Stimulated activated effector memory CD8-positive, alpha-beta T cell treated with anti-CD3 and anti-CD28 coated beads, Interleukin-12 subunit alpha, Interleukin-12 subunit beta, amount 100 ng/mL, for 72 hours (primary cell): Measurements from ENCODE around the gene STK16.

Experiments
- ATAC-seq: fragments of 150-1000 bp; cut with Tn5 transposase; 2 replicates; pipeline ENCODE4 v1.10.0; 2021
- DNase-seq, 2 donors: peaks; one replicate each; pipeline ENCODE4 v3.0.0; 2021 to 2022; ENCODE audit warnings: low spot score in 2 of 2
- H3K27ac Mint-ChIP-seq: one replicate; pipeline ENCODE4 v1.8.0; 2022; ENCODE audit warnings: mild to moderate bottlenecking, mixed read lengths
- H3K36me3 Mint-ChIP-seq: one replicate; pipeline ENCODE4 v1.8.0; 2022; ENCODE audit warnings: mild to moderate bottlenecking, mixed read lengths
- H3K4me1 Mint-ChIP-seq: one replicate; pipeline ENCODE4 v1.8.0; 2022; ENCODE audit warnings: mixed read lengths
- H3K4me3 Mint-ChIP-seq: one replicate; pipeline ENCODE4 v1.8.0; 2022; ENCODE audit warnings: mild to moderate bottlenecking, mixed read lengths
- H3K9me3 Mint-ChIP-seq: one replicate; pipeline ENCODE4 v1.8.0; 2022; ENCODE audit warnings: mixed read lengths

STK16 gene

DNA sequence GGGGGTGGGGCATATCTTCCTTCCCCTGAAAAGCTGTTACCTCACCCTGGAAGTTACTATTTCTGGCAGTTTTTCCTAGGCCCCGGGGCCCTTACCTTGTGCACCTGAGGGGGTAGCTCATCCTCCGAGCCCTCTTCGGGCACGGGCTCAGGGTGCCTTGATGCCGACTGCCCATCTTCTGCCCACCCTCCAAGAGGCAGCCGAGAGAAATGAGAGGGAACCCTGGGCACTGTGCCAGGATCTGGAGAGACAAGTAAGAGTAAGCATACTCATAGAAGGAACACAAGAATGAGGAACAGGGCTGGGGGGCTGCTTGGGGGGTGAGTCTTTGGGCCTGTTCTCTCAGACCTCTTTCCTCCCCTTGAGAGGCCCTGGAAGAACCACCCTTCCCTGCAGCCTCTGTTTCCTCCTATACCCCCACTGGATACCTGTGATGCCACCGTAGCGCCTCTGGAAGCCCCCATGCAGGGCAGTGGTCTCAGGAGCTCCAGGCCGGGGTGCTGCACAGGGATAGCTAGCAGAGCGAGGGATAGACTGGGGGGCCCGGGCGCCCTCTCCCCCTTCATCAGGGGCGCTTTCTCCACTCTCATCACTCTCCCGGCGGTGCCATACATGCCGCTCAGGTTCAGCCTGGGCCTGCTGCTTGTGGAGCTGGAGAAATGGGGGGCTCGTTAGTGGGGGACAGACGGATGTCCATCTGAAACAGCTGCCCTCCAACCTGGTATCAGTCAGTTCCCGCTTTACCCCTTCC is 24.5 kb upstream of the STK16 start:
- Mint-ChIP-seq H3K27ac (no peak overlapping the region), H3K4me1 (peaks cover 45% of the 10 kb centered on the region), H3K4me3 (no peak overlapping the region), H3K36me3 (peaks cover 76% of the 10 kb centered on the region), H3K9me3 (no peaks in the 10 kb centered on the region)
- DNase-seq = no peak
- ATAC-seq = no peak

DNA sequence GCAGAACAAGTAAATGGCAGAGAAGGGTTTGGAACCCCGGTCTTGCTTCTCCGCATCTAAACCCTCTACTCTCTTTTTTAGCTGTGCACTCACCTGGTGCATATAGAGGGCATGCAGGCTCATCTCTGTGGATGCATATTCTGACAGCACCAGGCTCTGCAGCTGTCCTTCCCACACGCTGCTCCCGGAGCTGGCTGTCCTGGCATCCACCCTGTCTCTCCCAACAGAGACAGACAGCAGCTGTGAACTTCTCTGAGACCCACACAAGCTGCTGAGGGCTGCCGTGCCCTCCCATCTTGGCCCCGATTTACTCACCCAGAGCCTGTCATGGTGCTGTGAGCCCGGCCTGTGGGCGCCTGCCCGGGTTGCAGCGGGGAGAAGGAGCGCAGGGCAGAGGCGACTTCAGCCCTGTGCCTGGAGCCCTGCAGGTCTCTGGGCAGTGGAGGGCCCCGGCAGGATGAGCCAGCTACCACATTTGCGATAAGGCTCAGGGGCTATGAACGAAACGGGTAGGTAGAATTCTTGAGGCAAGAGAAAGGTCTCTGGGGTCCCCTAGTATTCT is 23.2 kb upstream of the STK16 start:
- H3K9me3 Mint-ChIP-seq = no peaks in the 10 kb centered on the region
- no peak overlapping the region for H3K27ac Mint-ChIP-seq

DNA sequence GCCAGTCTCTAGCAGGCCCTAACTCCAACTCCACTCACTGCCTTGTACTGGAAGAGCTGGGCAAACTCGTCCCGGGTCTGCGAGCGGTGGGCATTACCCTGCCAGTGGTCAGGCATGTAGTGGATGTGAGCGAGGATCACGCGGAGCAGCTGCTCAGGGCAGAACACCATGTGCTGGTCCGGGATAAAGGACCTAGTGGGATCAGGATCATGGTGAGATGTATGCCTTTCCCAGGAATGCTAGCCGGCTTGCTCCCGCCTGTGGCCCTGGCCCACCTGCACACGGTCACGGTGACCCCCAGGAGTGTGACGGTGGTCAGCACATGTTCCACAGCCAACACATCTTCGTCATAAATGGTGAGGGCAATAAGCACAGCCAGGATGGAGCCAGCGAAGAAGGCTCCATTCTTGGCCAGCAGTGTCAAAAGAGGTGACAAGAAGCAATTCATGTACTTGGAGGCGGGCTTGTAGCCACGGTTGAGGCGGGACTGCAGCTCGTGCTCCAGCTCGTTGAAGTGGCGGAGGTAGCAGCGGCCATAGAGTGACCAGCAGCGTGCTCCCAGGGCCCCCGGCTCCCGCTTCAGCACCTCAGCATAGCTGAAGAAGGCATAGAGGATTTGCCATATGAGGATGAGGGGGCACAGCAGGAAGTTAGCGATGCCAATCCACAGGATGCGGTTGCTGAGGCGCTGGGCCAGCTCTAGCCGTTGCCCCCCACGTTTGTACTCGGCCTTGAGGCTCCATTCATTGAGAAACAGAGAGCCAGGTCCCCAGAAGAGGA is 21.3 kb upstream of the STK16 start:
- no peak for DNase-seq
- no peak for ATAC-seq
- Mint-ChIP-seq H3K9me3 (no peaks in the 10 kb centered on the region), H3K27ac (no peak overlapping the region), H3K4me1 (peaks cover 46% of the 10 kb centered on the region), H3K36me3 (peaks cover 77% of the 10 kb centered on the region), H3K4me3 (no peak overlapping the region)

More for the DNA sequence above, 23.2 kb upstream of the STK16 start:
- DNase-seq (no peak), ATAC-seq (no peak)
- Mint-ChIP-seq H3K36me3 (peaks cover 78% of the 10 kb centered on the region), H3K4me1 (peaks cover 39% of the 10 kb centered on the region), H3K4me3 (no peak overlapping the region)

DNA sequence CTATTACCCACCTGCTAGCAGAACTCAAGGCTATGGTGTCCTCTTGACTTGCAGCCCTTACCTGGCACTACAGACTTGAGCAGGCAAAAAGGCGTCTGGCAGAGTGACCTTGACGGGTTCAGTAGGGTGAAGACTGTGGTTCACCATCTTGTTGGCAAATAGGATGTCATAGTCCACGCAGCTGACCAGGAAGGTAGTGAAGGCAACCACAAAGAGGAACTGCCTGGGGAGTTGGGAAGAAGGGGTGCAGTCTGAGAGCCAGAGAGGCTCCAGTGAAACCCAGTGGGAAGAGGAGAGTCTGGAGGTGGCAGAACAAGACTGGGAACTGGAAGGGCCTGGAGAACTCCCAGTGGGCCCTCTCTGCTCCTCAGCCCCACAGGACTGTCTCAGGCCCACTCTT is 19.9 kb upstream of the STK16 start:
- peak overlapping the region; percentile 75 for H3K27ac Mint-ChIP-seq
- H3K4me1 Mint-ChIP-seq = peaks cover 45% of the 10 kb centered on the region
- ATAC-seq = no peak

DNA sequence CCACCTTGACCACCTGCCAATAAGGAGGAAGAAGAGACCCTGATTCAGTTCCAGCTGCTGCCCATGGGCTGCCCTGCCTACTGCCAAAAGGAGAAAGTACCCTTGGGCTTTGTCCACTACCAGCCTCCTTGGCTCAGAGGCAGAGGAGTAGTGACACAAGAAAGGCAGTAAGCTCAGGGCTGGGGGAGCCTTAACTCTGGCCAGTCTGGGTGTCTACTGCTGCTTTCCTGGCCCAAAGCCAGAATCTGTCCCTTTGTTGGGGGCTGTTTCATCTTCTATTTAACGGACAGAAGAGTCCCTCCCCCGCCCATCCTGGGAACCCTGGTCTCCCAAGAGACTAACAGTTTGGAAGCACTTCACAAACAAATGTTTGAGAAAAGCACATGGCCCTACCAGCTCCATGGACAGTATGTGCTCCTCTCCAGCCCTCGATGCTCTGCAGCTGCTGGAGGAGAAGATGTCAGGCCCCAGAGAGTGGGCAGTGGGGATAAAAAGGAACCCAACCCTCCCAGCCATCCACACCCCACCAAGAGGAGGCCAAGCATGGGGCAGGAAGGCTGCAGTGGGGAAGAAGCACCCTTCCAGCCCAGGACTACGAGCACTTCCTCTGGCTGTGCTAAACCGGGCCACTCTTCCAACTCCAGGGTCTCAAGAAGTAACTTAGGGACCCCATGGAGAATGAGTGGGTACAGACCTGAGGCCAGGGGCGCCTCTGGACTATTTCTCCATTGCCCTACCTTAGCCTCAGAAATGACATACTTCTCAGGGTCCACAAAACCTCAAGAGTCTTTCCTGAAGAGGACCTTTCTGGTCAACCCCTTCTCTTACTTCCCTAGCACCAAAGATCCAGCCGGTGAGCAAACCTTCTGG is 17.0 kb upstream of the STK16 start:
- Mint-ChIP-seq H3K36me3 (peaks cover 86% of the 10 kb centered on the region), H3K27ac (peak overlapping the region; percentile 98), H3K4me3 (peak overlapping the region; percentile 98), H3K9me3 (no peaks in the 10 kb centered on the region), H3K4me1 (peaks cover 51% of the 10 kb centered on the region)
- ATAC-seq (no peak), DNase-seq (no peak)

More for the DNA sequence above, 19.9 kb upstream of the STK16 start:
- no peaks in the 10 kb centered on the region for H3K9me3 Mint-ChIP-seq
- H3K36me3 Mint-ChIP-seq = peaks cover 79% of the 10 kb centered on the region
- DNase-seq = no peak
- H3K4me3 Mint-ChIP-seq = no peak overlapping the region

DNA sequence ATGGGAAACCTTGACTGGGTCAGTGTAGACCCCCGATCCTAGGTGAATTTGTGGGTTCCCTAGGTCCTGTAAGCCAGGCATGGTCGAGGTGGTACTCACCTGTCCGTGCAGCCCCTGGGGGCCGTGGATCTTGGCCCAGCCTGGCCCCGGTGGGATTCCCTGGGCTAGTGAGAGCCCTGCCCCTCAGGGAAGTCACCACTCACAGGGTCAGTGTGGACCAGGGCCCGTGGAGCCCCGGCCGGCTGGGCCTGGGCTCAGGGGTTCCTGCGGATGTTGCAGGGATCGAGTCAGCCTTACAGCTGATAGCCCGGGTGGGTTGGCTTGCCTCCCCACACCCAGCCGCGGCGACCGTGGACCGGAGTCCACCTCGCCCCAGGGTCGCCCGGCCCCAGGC is 16.4 kb upstream of the STK16 start:
- H3K36me3 Mint-ChIP-seq = peaks cover 86% of the 10 kb centered on the region
- H3K27ac Mint-ChIP-seq = peak overlapping the region; percentile 98
- H3K4me1 Mint-ChIP-seq = peaks cover 55% of the 10 kb centered on the region
- DNase-seq (no peak), ATAC-seq (peak; percentile 42)
- no peaks in the 10 kb centered on the region for H3K9me3 Mint-ChIP-seq
- peak overlapping the region; percentile 98 for H3K4me3 Mint-ChIP-seq

DNA sequence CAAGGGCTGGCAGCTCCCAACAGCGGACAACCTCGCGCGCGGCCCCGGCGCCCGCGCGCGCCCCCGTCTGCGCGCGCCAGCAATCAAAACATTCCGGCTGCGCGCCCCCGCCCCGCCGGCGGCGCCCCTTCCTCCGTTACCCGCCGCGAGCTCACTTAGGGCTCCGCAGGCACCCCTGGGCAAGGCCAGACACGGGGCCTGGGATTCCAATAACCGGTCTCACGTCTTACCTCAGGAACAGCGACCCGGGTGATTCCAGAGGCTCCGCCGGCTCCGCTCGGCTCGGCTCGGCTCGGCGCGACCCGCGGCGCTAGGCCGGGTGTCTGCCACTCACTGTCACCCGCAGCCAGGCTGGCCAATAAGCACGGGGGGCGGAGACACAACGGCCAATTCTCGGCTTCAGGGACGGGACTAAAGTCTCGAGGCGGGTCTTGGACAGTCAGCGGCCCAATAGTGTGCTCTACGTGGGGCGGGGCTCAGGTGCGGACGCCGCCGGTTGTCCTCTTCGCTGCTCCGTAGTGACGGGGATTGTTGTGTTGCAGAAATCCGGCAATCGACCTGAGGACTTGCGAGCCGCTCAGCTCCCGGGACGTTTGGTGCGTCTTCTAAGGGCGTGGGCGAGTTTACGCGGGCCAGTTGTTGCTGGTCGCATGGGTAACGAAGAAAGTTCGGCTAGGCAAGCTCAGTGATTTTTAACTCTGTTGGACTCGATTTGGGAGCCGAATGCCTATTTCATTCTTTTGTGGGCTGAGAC is 15.8 kb upstream of the STK16 start, which contains the start of the genes ANKZF1 and ATG9A:
TSS of gene ANKZF1 (plus strand) at position 502 of the 754 bp plus-strand sequence. CDS start 452 bp downstream, outside the sequence.
TSS of gene ATG9A (minus strand) at position 332 of the 754 bp plus-strand sequence. CDS start 1,612 bp downstream, outside the sequence.
- H3K4me3 Mint-ChIP-seq = peak within 1 kb of the TSS; percentile 98
- peaks cover 56% of the 10 kb centered on the region for H3K4me1 Mint-ChIP-seq
- ATAC-seq (peak; percentile 97), DNase-seq (peak; percentile 91 to 97)
- peak within 1 kb of the TSS; percentile 98 for H3K27ac Mint-ChIP-seq
- no peaks in the 10 kb centered on the region for H3K9me3 Mint-ChIP-seq
- peaks cover 86% of the 10 kb centered on the region for H3K36me3 Mint-ChIP-seq

DNA sequence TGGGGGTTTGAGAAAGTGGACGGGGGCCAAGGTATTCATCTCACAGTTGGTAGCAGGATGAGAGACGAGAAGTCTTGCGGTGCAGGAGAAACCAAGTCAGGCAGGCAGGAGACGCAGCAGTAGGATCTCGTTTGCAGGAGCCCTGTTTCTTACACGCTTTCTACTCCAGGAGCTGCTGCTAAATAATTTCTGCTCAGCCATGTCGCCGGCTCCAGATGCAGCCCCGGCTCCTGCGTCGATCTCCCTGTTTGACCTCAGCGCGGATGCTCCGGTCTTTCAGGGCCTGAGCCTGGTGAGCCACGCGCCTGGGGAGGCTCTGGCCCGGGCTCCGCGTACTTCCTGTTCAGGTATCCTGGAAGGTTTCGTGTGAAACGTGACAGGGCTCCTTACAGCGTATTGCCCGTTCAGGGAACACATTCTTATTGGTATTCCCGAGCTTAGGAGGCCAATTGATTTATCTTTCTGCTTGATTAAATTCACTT is 15.2 kb upstream of the STK16 start:
- ATAC-seq = peak; percentile 35
- Mint-ChIP-seq H3K9me3 (no peaks in the 10 kb centered on the region), H3K4me3 (peak overlapping the region; percentile 98), H3K4me1 (peaks cover 58% of the 10 kb centered on the region), H3K36me3 (peaks cover 86% of the 10 kb centered on the region), H3K27ac (peak overlapping the region; percentile 98)
- peak in 1 of 2 donors; percentile 80 for DNase-seq

DNA sequence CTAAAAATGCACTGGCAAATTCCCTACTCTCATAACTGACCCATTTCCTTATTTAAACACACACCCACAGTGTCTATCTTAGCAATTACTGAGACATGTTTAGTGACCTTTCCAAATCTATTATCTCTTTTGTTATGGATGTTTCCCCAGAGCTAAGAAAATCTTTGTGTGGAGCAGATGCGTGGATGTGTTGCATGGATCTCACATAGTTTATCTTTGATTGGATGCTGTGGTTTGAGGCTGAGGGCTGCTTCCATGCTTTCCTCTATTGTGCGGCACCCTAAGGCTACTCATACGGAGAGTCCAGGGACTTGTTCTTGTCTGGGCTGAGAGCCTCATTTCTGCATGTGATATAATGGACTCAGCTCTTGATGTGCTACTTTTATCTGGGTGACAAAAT is 10.9 kb upstream of the STK16 start:
- no peaks in the 10 kb centered on the region for H3K9me3 Mint-ChIP-seq
- H3K27ac Mint-ChIP-seq = no peak overlapping the region
- peaks cover 94% of the 10 kb centered on the region for H3K36me3 Mint-ChIP-seq
- no peak for ATAC-seq
- peaks cover 46% of the 10 kb centered on the region for H3K4me1 Mint-ChIP-seq
- no peak overlapping the region for H3K4me3 Mint-ChIP-seq
- DNase-seq = no peak

DNA sequence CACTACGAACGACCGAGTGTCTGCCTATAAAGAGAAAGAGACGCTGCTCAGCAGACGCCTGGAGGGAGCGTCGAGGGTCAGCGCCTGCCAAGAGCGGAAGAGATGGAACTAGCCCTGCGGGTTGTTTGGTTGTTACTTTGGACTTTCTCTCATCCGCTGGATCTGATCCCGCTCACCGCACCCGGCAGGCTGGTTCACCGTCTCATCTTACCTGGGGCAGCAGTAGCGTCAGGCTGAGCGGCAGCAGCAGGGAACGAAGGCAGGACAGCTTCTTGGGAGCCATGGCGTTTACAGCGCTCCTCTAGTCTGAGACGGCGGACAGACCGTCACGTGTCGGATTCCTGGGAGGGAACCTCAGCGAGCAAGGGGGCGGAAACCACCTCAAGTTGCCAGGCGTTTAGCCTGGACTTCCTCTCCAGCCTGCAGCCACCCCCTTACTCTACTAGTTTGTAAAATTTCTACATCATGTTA is 2.0 kb upstream of the STK16 start:
- Mint-ChIP-seq H3K36me3 (peaks cover 35% of the 10 kb centered on the region), H3K4me3 (peak overlapping the region; percentile 23), H3K27ac (no peak overlapping the region), H3K4me1 (peaks cover 33% of the 10 kb centered on the region), H3K9me3 (no peaks in the 10 kb centered on the region)
- ATAC-seq (no peak), DNase-seq (no peak)

DNA sequence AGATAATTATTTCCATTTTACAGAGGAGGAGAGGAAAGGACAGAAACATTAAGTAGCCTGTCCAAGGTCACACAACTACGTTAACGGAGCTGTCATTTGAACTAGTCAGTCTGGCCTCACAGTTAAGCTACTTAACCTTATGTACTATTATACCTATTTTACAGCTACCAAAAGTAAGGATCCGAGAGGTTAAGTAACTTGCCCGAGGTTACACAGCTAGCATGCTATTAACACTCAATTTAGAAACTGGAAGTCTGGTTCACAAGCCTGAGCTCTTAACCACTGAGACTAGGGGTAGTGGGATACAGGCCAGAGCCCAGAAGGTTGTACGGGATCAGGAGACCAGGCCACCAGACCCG is 511 bp upstream of the STK16 start:
- Mint-ChIP-seq H3K4me1 (peaks cover 45% of the 10 kb centered on the region), H3K36me3 (peaks cover 45% of the 10 kb centered on the region), H3K27ac (peak overlapping the region; percentile 93), H3K4me3 (peak overlapping the region; percentile 68), H3K9me3 (no peaks in the 10 kb centered on the region)
- ATAC-seq (no peak), DNase-seq (no peak)

DNA sequence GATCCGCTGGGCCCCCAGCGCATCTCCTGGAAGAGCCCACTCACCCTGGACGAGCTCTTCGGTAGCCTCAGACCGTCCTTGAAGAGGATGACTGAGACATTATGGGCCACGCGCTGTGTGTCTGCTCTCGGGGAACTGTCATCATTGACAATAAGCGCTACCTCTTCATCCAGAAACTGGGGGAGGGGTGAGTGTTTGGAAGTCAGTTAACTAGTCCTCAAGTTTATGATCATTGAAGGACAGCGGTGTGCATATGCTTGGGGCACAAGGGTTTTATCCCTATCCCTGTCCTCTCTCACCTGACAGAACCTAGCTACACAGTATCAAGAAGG is 586 bp downstream of the STK16 start:
- no peak for DNase-seq
- Mint-ChIP-seq H3K36me3 (peaks cover 56% of the 10 kb centered on the region), H3K4me1 (peaks cover 56% of the 10 kb centered on the region), H3K9me3 (no peaks in the 10 kb centered on the region), H3K4me3 (peak overlapping the region; percentile 68), H3K27ac (peak overlapping the region; percentile 93)
- no peak for ATAC-seq

DNA sequence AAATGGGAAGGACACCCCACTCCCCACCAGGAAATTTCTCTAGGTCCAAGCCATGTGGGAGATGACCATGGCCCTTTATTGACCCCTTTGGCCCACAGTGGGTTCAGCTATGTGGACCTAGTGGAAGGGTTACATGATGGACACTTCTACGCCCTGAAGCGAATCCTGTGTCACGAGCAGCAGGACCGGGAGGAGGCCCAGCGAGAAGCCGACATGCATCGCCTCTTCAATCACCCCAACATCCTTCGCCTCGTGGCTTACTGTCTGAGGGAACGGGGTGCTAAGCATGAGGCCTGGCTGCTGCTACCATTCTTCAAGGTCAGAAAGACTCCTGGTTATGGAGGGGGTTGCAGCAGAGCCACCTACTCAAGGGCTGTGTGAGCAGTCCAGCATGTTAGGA is 1.3 kb downstream of the STK16 start:
- Mint-ChIP-seq H3K27ac (peak overlapping the region; percentile 93), H3K4me3 (peak overlapping the region; percentile 68), H3K36me3 (peaks cover 63% of the 10 kb centered on the region), H3K4me1 (peaks cover 63% of the 10 kb centered on the region), H3K9me3 (no peaks in the 10 kb centered on the region)
- DNase-seq (no peak), ATAC-seq (no peak)
